ENCODE results near the gene C1orf35.

Gene C1orf35

GRCh38 chr1:228102791-228103620 is at the start of gene C1orf35:
Gene C1orf35, minus strand, starts transcription at chr1:228103325. Its CDS starts 98 bp downstream, at chr1:228103227.
- DNase-seq = peak; percentile 97

GRCh38 chr1:228152918-228153258 is 49.8 kb upstream of the C1orf35 start:
- no peak for DNase-seq

GRCh38 chr1:228152097-228152917 is 49.2 kb upstream of the C1orf35 start:
- DNase-seq = no peak

GRCh38 chr1:228151180-228151925 is 48.2 kb upstream of the C1orf35 start:
- DNase-seq = no peak

- peak; percentile 49 for DNase-seq
Observed at GRCh38 chr1:228150461-228151179, 47.5 kb upstream of the C1orf35 start.

GRCh38 chr1:228150120-228150460 is 47.0 kb upstream of the C1orf35 start:
- no peak for DNase-seq

GRCh38 chr1:228149406-228150119 is 46.4 kb upstream of the C1orf35 start, which contains the start of gene GJC2:
Gene GJC2, plus strand, starts transcription at chr1:228149930. Its CDS starts 7,829 bp downstream, at chr1:228157759.
- DNase-seq = peak; percentile 84

GRCh38 chr1:228148935-228149405 is 45.8 kb upstream of the C1orf35 start:
- no peak for DNase-seq

- no peak for DNase-seq
Observed at GRCh38 chr1:228148196-228148861, 45.2 kb upstream of the C1orf35 start.

- DNase-seq = no peak
Observed at GRCh38 chr1:228147768-228148167, 44.6 kb upstream of the C1orf35 start.

- no peak for DNase-seq
Observed at GRCh38 chr1:228147151-228147693, 44.1 kb upstream of the C1orf35 start.

- no peak for DNase-seq
Observed at GRCh38 chr1:228146417-228147150, 43.5 kb upstream of the C1orf35 start.

- DNase-seq = no peak
Observed at GRCh38 chr1:228145463-228146416, 42.6 kb upstream of the C1orf35 start.

- DNase-seq = no peak
Observed at GRCh38 chr1:228144993-228145343, 41.8 kb upstream of the C1orf35 start.

GRCh38 chr1:228144193-228144992 is 41.3 kb upstream of the C1orf35 start:
- no peak for DNase-seq

- no peak for DNase-seq
Observed at GRCh38 chr1:228143480-228144192, 40.5 kb upstream of the C1orf35 start.

GRCh38 chr1:228142701-228143136 is 39.6 kb upstream of the C1orf35 start:
- no peak for DNase-seq

All from islet precursor cell (in vitro differentiated cells).